Sigmoid colon (tissue), 7 donors: ENCODE measurements around the gene MYL3. TPM values are rescaled to one million over a fixed set of nuclear protein-coding genes. Genes with fewer than 3 reads are reported as not detected.

Experiments used
- DNase-seq: peaks from one replicate; pipeline ENCODE4 v3.0.0-alpha.2; 2019
- H3K27ac ChIP-seq, 4 donors: fragments of 200-600 bp; sonication (generic); one replicate each; pipeline ENCODE4 v1.5.1; 2016 to 2019; ENCODE audit warnings: mild to moderate bottlenecking in 1 of 4
- H3K27me3 ChIP-seq, 3 donors: fragments of 200-600 bp; sonication (generic); one replicate each; pipeline ENCODE4 v1.5.1; 2019; ENCODE audit warnings: mild to moderate bottlenecking in 1 of 3
- H3K36me3 ChIP-seq, 4 donors: fragments of 200-600 bp; sonication (generic); one replicate each; pipeline ENCODE4 v1.5.1; 2016 to 2019
- H3K4me1 ChIP-seq, 4 donors: fragments of 200-600 bp; sonication (generic); one replicate each; pipeline ENCODE4 v1.5.1; 2017 to 2019
- H3K4me3 ChIP-seq, 4 donors: fragments of 200-600 bp; sonication (generic); one replicate each; pipeline ENCODE4 v1.5.1; 2017 to 2019; ENCODE audit warnings: mild to moderate bottlenecking in 2 of 4, moderate library complexity in 1 of 4
- H3K9me3 ChIP-seq, 4 donors: fragments of 200-600 bp in 3 of 4; sonication (generic) in 3 of 4; one replicate each; pipeline versions ENCODE4 v1.5.1 to v1.6.1; 2013 to 2019
- CTCF ChIP-seq, 4 experiments: fragments of 450-650 bp in 3 of 4; fragments of 200-600 bp in 1 of 4; IDR thresholded peaks; one replicate each; pipeline ENCODE4 v1.5.1; 2016 to 2019; ENCODE audit warnings: antibody characterized with exemption in 4 of 4, mild to moderate bottlenecking in 3 of 4, moderate library complexity in 2 of 4
- EP300 ChIP-seq, 4 donors: sonication (generic); formaldehyde crosslinking; IDR thresholded peaks; one replicate each; pipeline ENCODE4 v1.6.1; 2017; ENCODE audit warnings: antibody characterized with exemption in 4 of 4
- POLR2A ChIP-seq, 2 donors: fragments of 450-650 bp; IDR thresholded peaks; one replicate each; pipeline ENCODE4 v1.6.1; 2016; ENCODE audit warnings: antibody characterized with exemption in 2 of 2, mild to moderate bottlenecking in 2 of 2, moderate library complexity in 2 of 2
- POLR2AphosphoS5 ChIP-seq, 4 donors: sonication (generic); formaldehyde crosslinking; IDR thresholded peaks; one replicate each; pipeline ENCODE4 v1.6.1; 2017; ENCODE audit warnings: antibody characterized with exemption in 4 of 4
- WGBS, 2 donors: extraction: QIAGEN DNeasy Blood & Tissue Kit; methylation state at CpG; one replicate each; pipeline ENCODE4 v1.1.7; 2013; 5-methylcytosine and 5-hydroxymethylcytosine counted together
- intact Hi-C: fragments of 100-400 bp; cut with DNase I; formaldehyde crosslinking; loops from one replicate; pipeline ENCODE4 v1.15.1; 2023
- polyA plus RNA-seq, 3 donors: library from polyadenylated mRNA; stranded (reverse); fragments of 200-250 nt; gene quantifications; one replicate each; pipeline ENCODE4 v1.2.3, GENCODE V29; 2013
- total RNA-seq, 4 donors: library from RNA; depleted of rRNA; stranded (reverse); fragments of >200 nt; gene quantifications; one replicate each; pipeline ENCODE4 v1.1.0, GENCODE V29; 2016
- donor health status: healthy with polysubstance abuse.
- donor health status: Bipolar disorder and iron deficiency.
- donor health status: healthy.

Gene MYL3
- total and polyA plus RNA-seq, 7 donors, result 1.5 to 11.8 (median 3.9) TPM

- TF ChIP-seq CTCF (IDR thresholded peaks at IDR 0.05) (no peak), POLR2A (IDR thresholded peaks at IDR 0.05) (no peak), EP300 (IDR thresholded peaks at IDR 0.05) (no peak), POLR2AphosphoS5 (IDR thresholded peaks at IDR 0.05) (no peak)
- Histone ChIP-seq H3K27ac (no peak overlapping the region), H3K4me3 (no peak overlapping the region), H3K27me3 (no peaks in the 10 kb centered on the region), H3K4me1 (peaks cover 0 to 27% (median 22%) of the 10 kb centered on the region in 4 donors), H3K9me3 (no peaks in the 10 kb centered on the region), H3K36me3 (no peaks in the 10 kb centered on the region)
- intact Hi-C loops, result no loop called here
- peak; percentile 66 for DNase-seq
- 76 to 80% methylated on average over 10 of the region's 10 CpGs for WGBS, 2 donors
Measured at GRCh38 chr3:46864061-46864881, 1.0 kb upstream of the MYL3 start.

GRCh38 chr3:46862369-46863025 is 747 bp downstream of the MYL3 start:
- Histone ChIP-seq H3K27me3 (no peaks in the 10 kb centered on the region), H3K36me3 (no peaks in the 10 kb centered on the region), H3K4me3 (no peak overlapping the region), H3K27ac (no peak overlapping the region), H3K9me3 (no peaks in the 10 kb centered on the region), H3K4me1 (peaks cover 0 to 13% (median 10%) of the 10 kb centered on the region in 4 donors)
- 87 to 88% methylated on average over 7 of the region's 7 CpGs for WGBS, 2 donors
- no peak for TF ChIP-seq CTCF (IDR thresholded peaks at IDR 0.05)
- TF ChIP-seq POLR2A (IDR thresholded peaks at IDR 0.05), result no peak
- TF ChIP-seq EP300 (IDR thresholded peaks at IDR 0.05), result no peak
- no peak for TF ChIP-seq POLR2AphosphoS5 (IDR thresholded peaks at IDR 0.05)
- intact Hi-C loops, result no loop called here
- peak; percentile 40 for DNase-seq

- Histone ChIP-seq H3K27me3 (no peaks in the 10 kb centered on the region), H3K36me3 (no peaks in the 10 kb centered on the region), H3K4me3 (no peak overlapping the region), H3K9me3 (no peaks in the 10 kb centered on the region), H3K4me1 (peaks cover 0 to 6% (median 3%) of the 10 kb centered on the region in 4 donors), H3K27ac (no peak overlapping the region)
- 76 to 82% methylated on average over 12 of the region's 12 CpGs for WGBS, 2 donors
- intact Hi-C loops, result no loop called here
- DNase-seq, result peak; percentile 53
- TF ChIP-seq CTCF (IDR thresholded peaks at IDR 0.05) (no peak), POLR2A (IDR thresholded peaks at IDR 0.05) (no peak), POLR2AphosphoS5 (IDR thresholded peaks at IDR 0.05) (no peak), EP300 (IDR thresholded peaks at IDR 0.05) (no peak)
Measured at GRCh38 chr3:46861605-46862368, 1.5 kb downstream of the MYL3 start.

- Histone ChIP-seq H3K27ac (no peak overlapping the region), H3K27me3 (no peaks in the 10 kb centered on the region), H3K9me3 (no peaks in the 10 kb centered on the region), H3K4me1 (peaks cover 0 to 6% (median 3%) of the 10 kb centered on the region in 4 donors), H3K36me3 (no peaks in the 10 kb centered on the region), H3K4me3 (no peak overlapping the region)
- WGBS, 2 donors, result 87 to 91% methylated on average over 10 of the region's 10 CpGs
- TF ChIP-seq POLR2AphosphoS5 (IDR thresholded peaks at IDR 0.05), result no peak
- no peak for TF ChIP-seq CTCF (IDR thresholded peaks at IDR 0.05)
- intact Hi-C loops, result no loop called here
- peak; percentile 55 for DNase-seq
Measured at GRCh38 chr3:46860810-46861604, 2.2 kb downstream of the MYL3 start.
